ENCODE data around the gene PRH1.

Gene PRH1

DNA sequence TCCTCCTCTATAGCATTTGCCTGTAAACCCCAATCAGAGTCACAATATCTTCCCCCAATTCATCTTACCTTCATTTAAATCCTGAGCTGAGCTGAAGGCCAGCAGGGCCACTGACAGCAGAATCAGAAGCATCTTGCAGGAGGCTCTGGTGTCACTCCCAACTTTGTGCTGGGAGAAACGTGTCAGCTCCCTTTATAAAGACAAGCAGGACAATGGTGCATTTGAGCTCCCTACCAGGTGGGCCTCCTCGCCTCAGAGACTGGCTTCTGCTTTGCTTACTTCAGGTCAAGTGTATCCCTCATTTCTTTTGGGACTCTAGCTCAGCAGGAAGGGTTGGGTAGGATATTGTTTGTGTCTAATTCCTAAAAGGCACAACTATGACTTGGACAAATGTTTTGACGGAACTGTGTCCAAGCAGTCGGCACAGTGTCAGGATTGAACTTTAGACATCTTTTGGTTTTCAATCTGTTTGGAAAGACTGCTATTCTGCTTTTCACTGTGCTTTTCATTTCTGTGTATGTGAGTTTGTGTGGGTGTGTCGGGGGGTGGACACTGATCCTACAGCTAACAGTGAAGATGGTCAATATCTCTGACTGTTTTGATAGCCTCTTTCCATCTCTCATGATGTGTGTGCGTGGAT is at the start of gene PRH1:
PRH1 (minus strand) TSS at position 170 of the 640 bp plus-strand sequence; CDS start at position 132, 38 bp downstream.
- DNase-seq (ENCODE audit: low read depth in 2 of 2, low spot score in 1 of 2) = no peak

DNA sequence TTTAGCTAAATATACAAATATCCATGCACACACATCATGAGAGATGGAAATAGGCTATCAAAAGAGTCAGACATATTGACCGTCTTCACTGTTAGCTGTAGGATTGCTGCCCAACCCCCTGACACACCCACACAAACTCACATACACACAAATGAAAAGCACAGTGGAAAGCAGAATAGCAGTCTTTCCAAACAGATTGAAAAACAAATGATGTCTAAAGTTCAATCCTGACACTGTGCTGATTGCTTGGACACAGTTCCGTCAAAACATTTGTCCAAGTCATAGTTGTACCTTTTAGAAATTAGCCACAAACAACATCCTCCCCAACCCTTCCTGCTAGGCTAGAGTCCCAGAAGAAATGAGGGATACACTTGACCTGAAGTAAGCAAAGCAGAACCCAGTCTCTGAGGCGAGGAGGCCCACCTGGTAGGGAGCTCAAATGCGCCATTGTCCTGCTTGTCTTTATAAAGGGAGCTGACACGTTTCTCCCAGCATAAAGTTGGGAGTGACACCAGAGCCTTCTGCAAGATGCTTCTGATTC is 44.8 kb upstream of the PRH1 start, which contains the start of gene PRH2:
PRH2 (plus strand) TSS at position 491 of the 541 bp plus-strand sequence; CDS start at position 529, 38 bp downstream.
- no peak for DNase-seq (ENCODE audit: low read depth in 2 of 2, low spot score in 1 of 2)

- DNase-seq (ENCODE audit: low read depth in 2 of 2, low spot score in 1 of 2) = no peak
Observed at GRCh38 chr12:10926269-10926668, 42.2 kb upstream of the PRH1 start.

- no peak for DNase-seq (ENCODE audit: low read depth in 2 of 2, low spot score in 1 of 2)
Observed at GRCh38 chr12:10919809-10920208, 35.8 kb upstream of the PRH1 start.

DNA sequence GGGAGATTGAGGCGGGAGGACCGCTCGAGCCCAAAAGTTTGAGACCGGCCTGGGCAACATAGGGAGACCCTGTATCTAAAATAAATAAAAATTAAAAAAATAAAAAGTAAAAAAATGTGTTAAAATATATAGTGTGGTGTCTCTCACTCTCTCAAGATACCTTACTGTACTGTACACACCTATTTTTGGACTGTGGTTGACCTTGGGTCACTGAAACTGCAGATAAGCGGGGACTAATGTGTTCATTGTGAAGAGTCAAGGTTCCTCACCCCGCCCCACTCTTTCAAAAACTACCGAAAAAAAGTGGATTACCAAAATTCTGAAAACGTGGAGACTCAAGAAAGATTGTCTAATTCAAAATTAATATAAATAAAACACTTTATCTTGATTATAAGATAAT is 26.3 kb upstream of the PRH1 start:
- no peak for DNase-seq (ENCODE audit: low read depth in 2 of 2, low spot score in 1 of 2)

DNA sequence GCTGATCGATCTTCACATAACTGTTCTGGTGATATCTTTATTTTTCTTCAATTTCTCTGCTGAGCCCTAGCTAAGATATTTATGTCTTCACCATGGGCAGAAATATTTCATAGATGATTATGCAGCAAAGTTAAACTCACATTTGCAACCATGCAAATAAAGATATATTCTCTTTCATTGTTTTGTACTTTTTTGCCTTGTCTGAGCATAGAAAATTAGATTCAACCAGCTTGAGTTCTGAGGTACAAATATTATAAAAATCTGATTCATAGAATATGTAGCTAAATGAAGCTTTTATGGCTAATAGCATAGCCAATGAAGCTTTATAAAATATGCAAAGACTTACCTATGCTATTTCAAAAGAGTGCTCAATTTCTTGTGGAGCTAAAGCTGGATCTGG is 25.4 kb upstream of the PRH1 start, which contains the start of gene TAS2R13:
TAS2R13 (minus strand) TSS at position 101 of the 400 bp plus-strand sequence. CDS start 264 bp downstream, outside the sequence.
- DNase-seq (ENCODE audit: low read depth in 2 of 2, low spot score in 1 of 2) = no peak

- no peak for DNase-seq (ENCODE audit: low read depth in 2 of 2, low spot score in 1 of 2)
Observed at GRCh38 chr12:10904686-10905085, 20.6 kb upstream of the PRH1 start.

DNA sequence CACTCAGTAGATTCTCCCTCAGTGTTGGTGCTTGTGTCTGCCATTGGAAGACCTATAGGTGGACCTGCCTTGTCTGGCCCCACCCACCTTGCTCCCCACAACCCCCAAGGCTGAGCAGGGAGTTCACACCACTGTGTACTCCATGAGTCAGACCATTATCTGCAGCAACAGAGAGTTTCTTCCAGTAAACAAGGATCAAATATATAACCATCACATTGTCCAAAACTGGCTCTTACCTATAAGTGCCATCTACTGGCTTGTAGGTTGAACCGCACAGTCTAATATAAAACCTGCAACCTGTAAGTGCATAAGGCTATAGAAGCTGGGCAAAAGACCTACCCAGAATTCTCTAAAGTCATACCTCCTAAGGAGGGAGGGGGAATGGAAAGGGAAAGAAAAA is 17.4 kb upstream of the PRH1 start:
- DNase-seq (ENCODE audit: low read depth in 2 of 2, low spot score in 1 of 2) = no peak

DNA sequence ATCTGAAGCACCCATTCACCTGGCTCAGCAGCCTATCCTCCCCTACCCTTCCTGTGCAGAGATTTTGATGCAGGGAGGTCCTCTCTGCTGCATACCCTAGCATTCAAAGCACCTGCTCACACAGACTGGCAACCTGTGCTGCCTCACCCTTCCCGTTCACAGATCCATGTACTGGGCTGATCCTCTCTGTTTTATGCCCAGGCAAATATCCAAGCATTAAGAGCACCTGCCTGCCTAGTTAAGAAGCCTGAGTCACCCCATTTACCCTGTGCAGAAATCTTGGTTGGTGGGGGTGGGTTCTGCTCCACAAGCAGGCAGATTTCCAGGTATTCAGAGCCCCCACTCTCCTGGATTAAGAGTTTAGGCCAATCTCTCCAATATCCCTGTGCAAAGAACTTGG is 16.9 kb upstream of the PRH1 start:
- no peak for DNase-seq (ENCODE audit: low read depth in 2 of 2, low spot score in 1 of 2)

GRCh38 chr12:10900530-10900929 is 16.5 kb upstream of the PRH1 start:
- DNase-seq (ENCODE audit: low read depth in 2 of 2, low spot score in 1 of 2) = no peak

DNA sequence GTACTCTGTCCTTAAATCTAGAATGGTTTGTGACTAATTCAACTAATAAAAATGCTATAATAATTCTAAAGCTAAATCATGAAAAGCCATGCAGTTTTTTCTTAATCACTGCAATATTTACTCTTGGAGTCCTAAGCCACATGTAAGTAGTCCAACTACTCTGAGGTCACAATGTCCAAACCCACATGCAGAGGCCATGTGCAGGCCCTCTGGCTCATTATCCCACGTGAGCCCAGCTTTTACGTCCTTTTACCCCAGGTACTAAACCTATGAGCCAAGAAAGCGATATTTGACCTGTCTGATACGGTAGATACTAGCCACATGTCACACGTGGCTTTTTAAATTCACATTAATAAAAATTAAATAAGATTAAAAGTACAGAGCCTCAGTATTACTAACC is 12.8 kb upstream of the PRH1 start:
- DNase-seq (ENCODE audit: low read depth in 2 of 2, low spot score in 1 of 2) = no peak

- no peak for DNase-seq (ENCODE audit: low read depth in 2 of 2, low spot score in 1 of 2)
Observed at GRCh38 chr12:10891937-10892336, 7.9 kb upstream of the PRH1 start.

- DNase-seq (ENCODE audit: low read depth in 2 of 2, low spot score in 1 of 2) = no peak
Observed at GRCh38 chr12:10889226-10889625, 5.2 kb upstream of the PRH1 start.

GRCh38 chr12:10873378-10873777 is 10.7 kb downstream of the PRH1 start:
- no peak for DNase-seq (ENCODE audit: low read depth in 2 of 2, low spot score in 1 of 2)

DNA sequence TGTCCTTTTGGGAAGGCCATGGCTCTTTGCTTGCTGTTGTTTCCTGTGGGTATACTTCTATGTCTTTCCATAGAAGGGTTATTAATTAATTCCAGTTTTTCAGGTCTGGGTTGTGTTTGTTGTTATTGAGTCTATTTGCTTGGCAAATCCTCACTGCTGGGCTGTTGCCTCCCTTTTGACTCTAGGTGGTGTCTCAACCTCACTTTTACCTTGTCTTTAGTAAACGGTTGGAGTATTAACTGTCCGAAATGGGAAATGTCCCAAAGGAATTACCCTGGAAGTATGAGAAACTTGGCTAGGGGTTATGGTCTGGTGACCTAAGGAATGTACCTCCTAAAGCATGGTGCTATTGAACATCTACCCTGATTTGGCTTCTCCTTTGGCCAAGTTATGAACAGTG is 16.7 kb downstream of the PRH1 start:
- no peak for DNase-seq (ENCODE audit: low read depth in 2 of 2, low spot score in 1 of 2)

DNA sequence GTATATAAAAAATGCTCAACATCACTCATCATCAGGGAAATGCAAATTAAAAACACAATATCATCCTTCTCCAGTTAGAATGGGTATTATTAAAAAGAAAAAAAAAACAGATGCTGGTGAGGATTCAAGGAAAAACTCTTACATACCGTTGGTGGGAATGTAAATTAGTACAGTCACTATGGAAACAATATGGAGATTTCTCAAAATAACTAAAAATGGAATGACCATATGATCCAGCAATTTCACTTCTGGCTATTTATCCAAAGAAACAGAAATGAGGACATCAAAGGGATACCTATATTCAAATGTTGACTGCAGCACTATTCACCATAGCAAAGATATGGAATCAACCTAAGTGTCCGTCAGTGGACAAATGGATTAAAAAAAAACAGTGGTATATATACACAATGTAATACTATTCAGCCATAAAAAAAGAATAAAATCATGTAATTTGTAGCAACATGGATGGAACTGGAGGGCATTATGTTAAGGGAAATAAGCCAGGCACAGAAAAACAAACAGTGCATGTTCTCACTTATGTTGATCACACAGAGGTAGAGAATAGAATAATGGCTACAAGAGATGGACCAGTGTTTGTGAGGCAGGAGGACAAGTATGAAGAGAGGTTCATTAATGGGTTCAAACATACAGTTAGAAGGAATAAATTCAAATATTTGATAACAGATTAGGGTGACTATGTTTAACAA is 20.4 kb downstream of the PRH1 start:
- no peak for DNase-seq (ENCODE audit: low read depth in 2 of 2, low spot score in 1 of 2)

DNA sequence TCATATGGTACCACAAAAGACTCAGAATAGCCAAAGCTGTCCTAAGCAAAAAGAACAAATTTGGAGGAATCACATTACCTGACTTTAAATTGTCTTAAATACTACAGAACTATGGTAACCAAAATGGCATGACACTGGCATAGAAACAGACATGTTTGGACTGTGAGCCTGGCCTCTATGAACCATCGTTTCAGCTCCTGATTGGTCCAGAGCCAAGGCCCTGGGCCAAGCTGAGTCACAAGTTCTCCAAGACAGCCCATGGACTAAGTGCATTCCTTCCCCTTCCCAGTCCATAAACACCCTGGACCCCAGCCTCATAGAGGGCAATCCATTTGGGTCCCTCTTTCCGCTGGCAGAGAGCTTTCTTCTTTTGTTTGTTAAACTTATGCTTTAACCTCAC is 22.7 kb downstream of the PRH1 start:
- no peak for DNase-seq (ENCODE audit: low read depth in 2 of 2, low spot score in 1 of 2)

DNA sequence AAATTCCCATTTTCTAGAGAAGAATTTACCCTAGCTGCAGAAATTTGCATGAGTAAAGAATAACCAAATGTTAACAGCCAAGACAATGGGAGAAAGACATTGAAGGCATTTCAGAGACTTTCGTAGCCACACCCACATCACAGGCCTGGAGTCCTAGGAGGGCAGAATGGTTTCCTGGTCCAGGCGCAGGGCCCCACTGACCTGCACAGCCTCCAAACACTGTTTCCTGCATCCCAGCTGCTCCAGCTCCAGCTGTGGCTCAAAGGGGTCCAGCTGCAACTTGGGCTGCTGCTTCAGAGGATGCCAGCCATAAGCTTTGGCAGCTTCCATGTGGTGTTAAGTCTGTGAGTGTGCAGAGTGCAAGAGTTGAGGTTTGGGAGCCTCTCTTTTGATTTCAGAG is 28.2 kb downstream of the PRH1 start:
- no peak for DNase-seq (ENCODE audit: low read depth in 2 of 2, low spot score in 1 of 2)

- DNase-seq (ENCODE audit: low read depth in 2 of 2, low spot score in 1 of 2) = no peak
Observed at GRCh38 chr12:10853776-10854175, 30.3 kb downstream of the PRH1 start.

DNA sequence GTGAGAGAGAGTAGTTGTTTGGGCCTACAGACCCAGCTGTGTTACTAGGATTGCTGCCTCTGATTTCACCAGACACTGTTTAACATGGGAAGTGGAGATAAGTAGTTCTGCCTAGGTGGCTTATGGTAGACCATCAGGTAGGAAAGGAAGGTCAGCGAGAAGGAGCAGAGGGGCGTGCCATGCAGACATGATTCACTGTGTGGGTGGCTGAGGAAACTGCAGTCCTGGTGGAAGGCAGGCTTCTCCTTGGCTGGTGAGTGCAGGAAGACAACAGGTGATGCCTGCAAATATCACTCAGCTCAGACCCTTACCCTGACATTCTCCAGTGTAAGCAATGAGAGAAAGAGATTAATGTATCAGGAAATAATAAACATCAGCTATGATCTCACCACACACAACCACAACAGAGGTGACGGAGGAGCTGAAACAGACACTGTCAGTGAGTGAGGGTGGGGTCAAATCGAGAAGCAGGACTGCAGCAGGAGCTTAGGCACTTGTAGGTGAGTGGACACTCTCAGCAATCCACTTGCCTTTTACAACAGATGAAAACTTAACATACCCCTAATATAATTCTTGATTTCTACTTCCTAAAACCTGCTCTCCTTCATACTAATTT is 32.7 kb downstream of the PRH1 start:
- DNase-seq (ENCODE audit: low read depth in 2 of 2, low spot score in 1 of 2) = no peak

- no peak for DNase-seq (ENCODE audit: low read depth in 2 of 2, low spot score in 1 of 2)
Observed at GRCh38 chr12:10849425-10849878, 34.6 kb downstream of the PRH1 start, which contains the start of gene PRR4. TSS of gene PRR4 (minus strand) at chr12:10849475. CDS start at chr12:10849437, 38 bp downstream.

DNA sequence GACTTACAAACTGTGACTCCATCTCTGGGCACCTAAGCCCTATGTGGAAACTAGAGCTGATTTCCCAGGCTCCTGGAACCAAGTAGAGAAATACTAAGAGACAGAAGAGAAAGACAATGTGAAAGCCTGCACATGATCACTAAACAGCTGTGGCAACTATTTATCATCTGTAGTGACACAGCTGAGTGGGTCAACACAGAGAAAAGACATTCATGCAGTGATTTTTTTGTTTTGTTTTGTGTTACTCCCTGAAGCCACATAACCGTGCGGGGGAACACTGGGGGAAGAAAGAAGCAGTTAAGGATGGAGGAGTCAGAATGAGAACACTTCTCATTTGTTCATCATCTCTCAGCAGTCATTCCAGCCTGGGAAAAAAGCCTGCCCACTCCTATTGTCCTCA is 36.3 kb downstream of the PRH1 start:
- no peak for DNase-seq (ENCODE audit: low read depth in 2 of 2, low spot score in 1 of 2)
